Hepatocyte (in vitro differentiated cells): ENCODE measurements around the gene CBFA2T3. TPM values are rescaled to one million over a fixed set of nuclear protein-coding genes. Genes with fewer than 3 reads are reported as not detected.

ENCODE experiments used
- DNase-seq: peaks from one replicate; pipeline ENCODE4 v3.0.0-alpha.2; 2016; ENCODE audit warnings: low spot score
- H2AFZ ChIP-seq: fragments of 200-600 bp; sonication (generic); 2 replicates; pipeline ENCODE4 v1.6.0; 2016; ENCODE audit warnings: antibody characterized with exemption, mild to moderate bottlenecking
- H3K27ac ChIP-seq: fragments of 200-600 bp; sonication (generic); 2 replicates; pipeline ENCODE4 v1.5.1; 2016; ENCODE audit warnings: mild to moderate bottlenecking
- H3K27me3 ChIP-seq: fragments of 200-600 bp; sonication (generic); 2 replicates; pipeline ENCODE4 v1.6.1; 2016
- H3K36me3 ChIP-seq: fragments of 200-600 bp; sonication (generic); replicated peaks from 2 replicates; pipeline ENCODE4 v1.5.1; 2016; ENCODE audit warnings: low read depth; ENCODE audit not compliant: insufficient read depth
- H3K4me1 ChIP-seq: fragments of 200-600 bp; sonication (generic); 2 replicates; pipeline ENCODE4 v1.5.1; 2016; ENCODE audit warnings: mild to moderate bottlenecking, moderate library complexity; ENCODE audit not compliant: insufficient read depth
- H3K4me2 ChIP-seq: fragments of 200-600 bp; sonication (generic); 2 replicates; pipeline ENCODE4 v1.6.0; 2016
- H3K4me3 ChIP-seq: fragments of 200-600 bp; sonication (generic); 2 replicates; pipeline ENCODE4 v1.5.1; 2016; ENCODE audit warnings: mild to moderate bottlenecking
- H3K79me2 ChIP-seq: fragments of 200-600 bp; sonication (generic); 2 replicates; pipeline ENCODE4 v1.6.0; 2017; ENCODE audit warnings: mild to moderate bottlenecking
- H3K9me2 ChIP-seq: fragments of 200-600 bp; sonication (generic); replicated peaks from 2 replicates; pipeline ENCODE4 v1.6.0; 2017; ENCODE audit warnings: mild to moderate bottlenecking; ENCODE audit not compliant: insufficient read depth
- H3K9me3 ChIP-seq: fragments of 200-600 bp; sonication (generic); 2 replicates; pipeline ENCODE4 v1.5.1; 2016; ENCODE audit warnings: low read depth, mild to moderate bottlenecking
- H4K20me1 ChIP-seq: fragments of 200-600 bp; sonication (generic); 2 replicates; pipeline ENCODE4 v1.6.0; 2016; ENCODE audit warnings: mild to moderate bottlenecking; ENCODE audit not compliant: insufficient read depth, poor library complexity, severe bottlenecking
- EZH2 ChIP-seq: fragments of 200-600 bp; sonication (generic); IDR thresholded peaks from 2 replicates; pipeline ENCODE4 v1.6.1; 2016; ENCODE audit warnings: antibody characterized with exemption, mild to moderate bottlenecking, borderline replicate concordance
- EZH2phosphoT487 ChIP-seq: fragments of 200-600 bp; sonication (generic); IDR thresholded peaks from one replicate; pipeline ENCODE4 v1.6.1; 2018; ENCODE audit warnings: antibody characterized with exemption, mild to moderate bottlenecking, low read depth, moderate library complexity; ENCODE audit not compliant: unreplicated experiment, severe bottlenecking
- WGBS: methylation state at CpG from one replicate; pipeline ENCODE4 v1.1.6; 2016; ENCODE audit warnings: low lambda C conversion rate; ENCODE audit errors: missing lambda C conversion rate; 5-methylcytosine and 5-hydroxymethylcytosine counted together
- polyA plus RNA-seq: library from polyadenylated mRNA; unstranded; fragments of >200 nt; fragmentation: Nextera tagmentation; extraction: Ambion mirVana; gene quantifications from 2 replicates; pipeline ENCODE4 v1.2.1, GENCODE V29; 2016
- total RNA-seq: library from RNA; depleted of rRNA; stranded (reverse); fragments of >200 nt; gene quantifications from 2 replicates; pipeline ENCODE4 v1.2.3, GENCODE V29; 2014
- TF ChIP-seq, protein P1 (sequence below): fragments of 200-600 bp; sonication (generic); IDR thresholded peaks from 2 replicates; pipeline ENCODE4 v1.5.1; 2016; ENCODE audit warnings: antibody characterized with exemption, mild to moderate bottlenecking; ENCODE audit not compliant: poor library complexity

Gene CBFA2T3
- total and polyA plus RNA-seq, 2 experiments from 2014 or later = 0.07 to 1.5 TPM

DNA sequence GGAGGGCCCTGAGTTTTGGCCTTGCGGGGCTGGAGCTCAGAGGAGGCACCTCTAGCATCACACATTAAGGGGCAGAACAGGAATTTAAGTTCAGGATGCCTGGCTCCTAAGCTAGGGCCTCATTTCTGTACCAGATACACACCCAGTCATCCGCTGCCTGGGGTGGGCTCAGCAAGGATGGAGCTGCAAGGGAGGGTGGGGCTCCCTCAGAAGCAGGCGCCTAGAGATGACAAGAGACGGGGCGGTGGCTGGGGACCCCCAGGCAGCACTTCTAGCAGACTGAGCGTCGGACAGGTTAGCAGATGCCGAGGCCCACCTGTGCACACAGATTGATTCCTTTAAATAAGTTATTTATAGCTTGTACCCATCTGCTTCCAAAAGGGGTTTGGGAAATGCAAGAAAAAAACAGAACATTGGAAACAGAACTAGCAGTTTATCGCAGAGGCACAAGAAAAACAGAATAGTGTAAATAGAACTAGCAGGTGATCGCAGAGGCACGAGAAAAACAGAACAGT is 47.6 kb upstream of the CBFA2T3 start:
- H3K27me3 ChIP-seq = no peaks in the 10 kb centered on the region
- WGBS = 90% methylated on average over 11 of the region's 11 CpGs
- H3K4me2 ChIP-seq = no peak overlapping the region
- no peak overlapping the region for H2AFZ ChIP-seq
- H3K9me2 ChIP-seq = no peaks in the 10 kb centered on the region
- H4K20me1 ChIP-seq = no peaks in the 10 kb centered on the region
- H3K79me2 ChIP-seq = no peaks in the 10 kb centered on the region
- TF ChIP-seq, protein P1, sequence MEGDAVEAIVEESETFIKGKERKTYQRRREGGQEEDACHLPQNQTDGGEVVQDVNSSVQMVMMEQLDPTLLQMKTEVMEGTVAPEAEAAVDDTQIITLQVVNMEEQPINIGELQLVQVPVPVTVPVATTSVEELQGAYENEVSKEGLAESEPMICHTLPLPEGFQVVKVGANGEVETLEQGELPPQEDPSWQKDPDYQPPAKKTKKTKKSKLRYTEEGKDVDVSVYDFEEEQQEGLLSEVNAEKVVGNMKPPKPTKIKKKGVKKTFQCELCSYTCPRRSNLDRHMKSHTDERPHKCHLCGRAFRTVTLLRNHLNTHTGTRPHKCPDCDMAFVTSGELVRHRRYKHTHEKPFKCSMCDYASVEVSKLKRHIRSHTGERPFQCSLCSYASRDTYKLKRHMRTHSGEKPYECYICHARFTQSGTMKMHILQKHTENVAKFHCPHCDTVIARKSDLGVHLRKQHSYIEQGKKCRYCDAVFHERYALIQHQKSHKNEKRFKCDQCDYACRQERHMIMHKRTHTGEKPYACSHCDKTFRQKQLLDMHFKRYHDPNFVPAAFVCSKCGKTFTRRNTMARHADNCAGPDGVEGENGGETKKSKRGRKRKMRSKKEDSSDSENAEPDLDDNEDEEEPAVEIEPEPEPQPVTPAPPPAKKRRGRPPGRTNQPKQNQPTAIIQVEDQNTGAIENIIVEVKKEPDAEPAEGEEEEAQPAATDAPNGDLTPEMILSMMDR = no peak
- TF ChIP-seq EZH2 (no peak), EZH2phosphoT487 (no peak)
- H3K9me3 ChIP-seq = no peaks in the 10 kb centered on the region
- no peak overlapping the region for H3K4me3 ChIP-seq
- no peaks in the 10 kb centered on the region for H3K4me1 ChIP-seq
- H3K27ac ChIP-seq = no peak overlapping the region
- DNase-seq = no peak
- no peaks in the 10 kb centered on the region for H3K36me3 ChIP-seq

DNA sequence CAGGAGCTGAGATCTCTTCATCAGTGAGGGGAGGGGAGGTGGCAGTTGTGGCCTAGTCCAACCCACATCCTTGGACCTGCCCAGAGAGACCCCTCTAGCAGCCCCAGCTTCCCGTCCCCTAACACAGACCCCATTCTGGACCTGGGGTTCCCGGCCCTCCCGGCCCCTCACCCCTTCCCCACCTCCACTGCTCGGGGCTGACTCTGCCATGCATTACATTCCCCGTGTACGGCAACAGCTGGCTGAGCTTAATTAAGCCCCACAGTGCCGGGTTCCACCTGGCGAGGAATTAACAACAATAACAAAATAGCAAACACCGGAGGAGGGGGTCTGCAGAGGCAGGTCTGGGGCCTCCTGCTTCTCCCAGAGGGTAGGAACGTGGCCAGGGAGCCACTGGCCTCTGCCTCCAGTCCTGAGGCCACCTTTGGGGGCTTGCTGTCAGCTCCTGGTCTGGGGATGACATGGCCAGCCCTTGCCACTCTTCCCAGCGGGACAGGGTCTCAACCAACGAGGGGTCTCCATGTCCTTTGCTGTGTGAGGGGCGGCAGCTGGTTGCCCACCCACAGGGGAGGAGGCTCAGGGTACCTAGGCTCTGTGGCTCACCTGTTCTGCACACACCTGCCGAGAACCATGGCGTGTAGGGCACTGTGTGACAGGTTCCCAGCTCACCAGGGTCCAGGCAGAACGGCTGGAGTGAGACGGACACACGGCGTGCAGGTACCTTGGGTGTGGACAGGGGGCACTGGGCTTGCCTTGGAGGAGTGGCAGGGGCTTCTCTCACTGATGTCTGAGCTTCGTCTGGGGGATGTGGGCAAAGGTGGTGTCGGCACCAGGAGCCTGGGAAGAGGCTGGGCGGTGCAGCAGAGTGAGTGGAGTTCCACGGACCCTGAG is 46.9 kb upstream of the CBFA2T3 start:
- no peak for TF ChIP-seq EZH2
- TF ChIP-seq, protein P1 = no peak
- TF ChIP-seq EZH2phosphoT487 = no peak
- H3K27me3 ChIP-seq = no peaks in the 10 kb centered on the region

DNA sequence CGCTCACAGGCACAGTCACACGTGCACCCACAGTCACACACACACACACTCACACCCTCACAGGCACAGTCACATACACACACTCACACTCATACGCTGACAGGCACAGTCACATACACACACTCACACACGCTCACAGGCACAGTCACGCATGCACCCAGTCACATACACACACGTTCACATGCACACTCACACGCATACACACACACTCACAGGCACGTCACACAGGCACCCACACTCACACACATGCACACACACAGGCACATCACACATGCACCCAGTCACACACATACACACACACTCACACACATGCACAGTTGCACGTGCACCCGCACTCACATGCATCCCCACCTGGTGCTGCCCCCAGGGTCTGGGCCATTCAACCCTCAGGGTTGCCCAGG is 46.1 kb upstream of the CBFA2T3 start:
- no peaks in the 10 kb centered on the region for H3K36me3 ChIP-seq
- DNase-seq = no peak
- no peaks in the 10 kb centered on the region for H3K79me2 ChIP-seq
- no peaks in the 10 kb centered on the region for H4K20me1 ChIP-seq
- no peak overlapping the region for H3K4me2 ChIP-seq
- H3K27ac ChIP-seq = no peak overlapping the region
- no peaks in the 10 kb centered on the region for H3K9me3 ChIP-seq
- no peaks in the 10 kb centered on the region for H3K9me2 ChIP-seq
- H3K4me3 ChIP-seq = no peak overlapping the region
- H3K27me3 ChIP-seq = no peaks in the 10 kb centered on the region
- H2AFZ ChIP-seq = no peak overlapping the region
- no peaks in the 10 kb centered on the region for H3K4me1 ChIP-seq
- WGBS = 95% methylated on average over 10 of the region's 10 CpGs
- TF ChIP-seq, protein P1 = no peak
- TF ChIP-seq EZH2 (no peak), EZH2phosphoT487 (no peak)

More for the DNA sequence above, 46.9 kb upstream of the CBFA2T3 start:
- H3K9me3 ChIP-seq = no peaks in the 10 kb centered on the region
- no peaks in the 10 kb centered on the region for H3K4me1 ChIP-seq
- H3K36me3 ChIP-seq = no peaks in the 10 kb centered on the region
- no peak for DNase-seq
- 78% methylated on average over 23 of the region's 23 CpGs for WGBS
- H4K20me1 ChIP-seq = no peaks in the 10 kb centered on the region
- no peak overlapping the region for H2AFZ ChIP-seq
- no peak overlapping the region for H3K4me3 ChIP-seq
- H3K79me2 ChIP-seq = no peaks in the 10 kb centered on the region
- no peaks in the 10 kb centered on the region for H3K9me2 ChIP-seq
- no peak overlapping the region for H3K4me2 ChIP-seq
- no peak overlapping the region for H3K27ac ChIP-seq
